Measurements from ENCODE around the gene PRR5L.

PRR5L gene

GRCh38 chr11:36447947-36448346 is 151.9 kb downstream of the PRR5L start:
- no peaks in the 10 kb centered on the region for H3K27me3 ChIP-seq (replicated peaks; ENCODE audit: insufficient read depth, low read length)
- H3K4me3 ChIP-seq (ENCODE audit: low read length) = no peak overlapping the region
- H3K4me2 ChIP-seq (ENCODE audit: low read depth, low read length) = no peak overlapping the region
- no peaks in the 10 kb centered on the region for H3K4me1 ChIP-seq (ENCODE audit: low read length)
- no peak overlapping the region for H3K9ac ChIP-seq (ENCODE audit: low read length)
- no peaks in the 10 kb centered on the region for H3K79me2 ChIP-seq (ENCODE audit: low read length)
- no peaks in the 10 kb centered on the region for H3F3A ChIP-seq (ENCODE audit: insufficient read depth, low read length)
- no peaks in the 10 kb centered on the region for H3K9me3 ChIP-seq (replicated peaks; ENCODE audit: insufficient read depth, low read length)
- H3K9me2 ChIP-seq (replicated peaks; ENCODE audit: insufficient read depth, low read length) = no peaks in the 10 kb centered on the region
- no peak overlapping the region for H3K27ac ChIP-seq (ENCODE audit: low read length)
- H4K20me1 ChIP-seq (ENCODE audit: insufficient read depth, low read length) = no peaks in the 10 kb centered on the region
- no peak for DNase-seq
- no peaks in the 10 kb centered on the region for H3K36me3 ChIP-seq (replicated peaks; ENCODE audit: insufficient read depth, low read length)
- no peak for TF ChIP-seq EZH2phosphoT487 (IDR thresholded peaks at IDR 0.05; ENCODE audit: low read length)
- no peak for TF ChIP-seq EZH2 (optimal IDR thresholded peaks at IDR 0.05; ENCODE audit: low read depth, low read length)
- TF ChIP-seq CTCF (IDR thresholded peaks at IDR 0.05; ENCODE audit: low read length) = no peak
- H2AFZ ChIP-seq (ENCODE audit: low read length) = no peak overlapping the region

- no peak for DNase-seq
- no peak for TF ChIP-seq EZH2phosphoT487 (IDR thresholded peaks at IDR 0.05; ENCODE audit: low read length)
- TF ChIP-seq CTCF (IDR thresholded peaks at IDR 0.05; ENCODE audit: low read length) = no peak
- TF ChIP-seq EZH2 (optimal IDR thresholded peaks at IDR 0.05; ENCODE audit: low read depth, low read length) = no peak
- Histone ChIP-seq H3K27me3 (replicated peaks; ENCODE audit: insufficient read depth, low read length) (no peaks in the 10 kb centered on the region), H3K9ac (ENCODE audit: low read length) (no peak overlapping the region), H3K4me1 (ENCODE audit: low read length) (no peaks in the 10 kb centered on the region), H3K27ac (ENCODE audit: low read length) (no peak overlapping the region), H3K4me2 (ENCODE audit: low read depth, low read length) (no peak overlapping the region), H3F3A (ENCODE audit: insufficient read depth, low read length) (no peaks in the 10 kb centered on the region), H3K4me3 (ENCODE audit: low read length) (no peak overlapping the region), H3K36me3 (replicated peaks; ENCODE audit: insufficient read depth, low read length) (no peaks in the 10 kb centered on the region), H2AFZ (ENCODE audit: low read length) (no peak overlapping the region), H3K9me3 (replicated peaks; ENCODE audit: insufficient read depth, low read length) (no peaks in the 10 kb centered on the region), H4K20me1 (ENCODE audit: insufficient read depth, low read length) (no peaks in the 10 kb centered on the region), H3K79me2 (ENCODE audit: low read length) (no peaks in the 10 kb centered on the region), H3K9me2 (replicated peaks; ENCODE audit: insufficient read depth, low read length) (no peaks in the 10 kb centered on the region)
These were observed 153.5 kb downstream of the PRR5L start for GRCh38 chr11:36449561-36450096.

GRCh38 chr11:36450110-36450572 is 154.1 kb downstream of the PRR5L start:
- Histone ChIP-seq H3K4me3 (ENCODE audit: low read length) (no peak overlapping the region), H4K20me1 (ENCODE audit: insufficient read depth, low read length) (no peaks in the 10 kb centered on the region), H3K9ac (ENCODE audit: low read length) (no peak overlapping the region), H3K27me3 (replicated peaks; ENCODE audit: insufficient read depth, low read length) (no peaks in the 10 kb centered on the region), H3K79me2 (ENCODE audit: low read length) (no peaks in the 10 kb centered on the region), H3F3A (ENCODE audit: insufficient read depth, low read length) (no peaks in the 10 kb centered on the region), H3K9me3 (replicated peaks; ENCODE audit: insufficient read depth, low read length) (no peaks in the 10 kb centered on the region), H3K36me3 (replicated peaks; ENCODE audit: insufficient read depth, low read length) (no peaks in the 10 kb centered on the region), H2AFZ (ENCODE audit: low read length) (no peak overlapping the region), H3K27ac (ENCODE audit: low read length) (no peak overlapping the region), H3K4me2 (ENCODE audit: low read depth, low read length) (no peak overlapping the region), H3K4me1 (ENCODE audit: low read length) (no peaks in the 10 kb centered on the region), H3K9me2 (replicated peaks; ENCODE audit: insufficient read depth, low read length) (no peaks in the 10 kb centered on the region)
- no peak for DNase-seq
- TF ChIP-seq EZH2phosphoT487 (IDR thresholded peaks at IDR 0.05; ENCODE audit: low read length) (no peak), CTCF (IDR thresholded peaks at IDR 0.05; ENCODE audit: low read length) (no peak), EZH2 (optimal IDR thresholded peaks at IDR 0.05; ENCODE audit: low read depth, low read length) (no peak)

Data from MM.1S (cell line).